Panc1 (cell line): Measurements from ENCODE around the gene GNAS. TPM values are rescaled to one million over a fixed set of nuclear protein-coding genes. Genes with fewer than 3 reads are reported as not detected.

Source experiments
- ATAC-seq: fragments of 200-7000 bp; cut with Tn5 transposase; 2 replicates; pipeline ENCODE4 v1.9.1; 2020; ENCODE audit warnings: mild to moderate bottlenecking, moderate library complexity
- BruUV-seq: library from RNA; stranded (reverse); fragments of 400-500 nt; replicated peaks from 2 replicates; lab custom pipeline; 2021; lab: Mats Ljungman, UMichigan
- CTCF ChIA-PET: fragments of 300-600 bp; sonication (Branson Sonifier 250); formaldehyde crosslinking; loops from one replicate; lab custom pipeline; 2022; ENCODE audit warnings: antibody characterized with exemption; lab: Charles Lee
- POLR2A ChIA-PET: fragments of 300-600 bp; sonication (Branson Sonifier 250); formaldehyde crosslinking; loops from one replicate; lab custom pipeline; 2022; ENCODE audit warnings: antibody characterized with exemption; lab: Charles Lee
- DNase-seq: peaks from one replicate; pipeline ENCODE4 v3.0.0-alpha.2; 2010; ENCODE audit warnings: low read depth, low spot score
- H3K27ac ChIP-seq: 2 replicates; pipeline ENCODE4 v1.5.1; 2011; ENCODE audit warnings: mild to moderate bottlenecking, low read length, inconsistent platforms
- H3K27me3 ChIP-seq: fragments of 200-500 bp; sonication (Bioruptor generic); 2 replicates; pipeline ENCODE4 v1.6.0; 2014; ENCODE audit warnings: low read length, inconsistent platforms; ENCODE audit not compliant: control insufficient read depth, insufficient read depth
- H3K36me3 ChIP-seq: fragments of 200-500 bp; sonication (Bioruptor generic); 2 replicates; pipeline ENCODE4 v1.5.1; 2014; ENCODE audit warnings: inconsistent platforms, mild to moderate bottlenecking, low read length, moderate library complexity; ENCODE audit not compliant: control insufficient read depth, insufficient read depth
- H3K4me1 ChIP-seq: 2 replicates; pipeline ENCODE4 v1.5.1; 2011; ENCODE audit warnings: inconsistent platforms, mild to moderate bottlenecking, low read length, moderate library complexity; ENCODE audit not compliant: control insufficient read depth, insufficient read depth
- H3K4me3 ChIP-seq, 2 experiments: 2 replicates each; pipeline ENCODE4 v1.5.1; 2011 to 2012; ENCODE audit warnings: low read depth in 2 of 2, low read length in 2 of 2, mild to moderate bottlenecking in 2 of 2, inconsistent platforms in 1 of 2, moderate library complexity in 1 of 2
- H3K9me3 ChIP-seq: fragments of 200-500 bp; sonication (Bioruptor generic); 2 replicates; pipeline ENCODE4 v1.5.1; 2014; ENCODE audit warnings: low read depth, mild to moderate bottlenecking, inconsistent platforms, low read length, moderate library complexity; ENCODE audit not compliant: control insufficient read depth, insufficient read depth
- CTCF ChIP-seq: fragments of 450-650 bp; IDR thresholded peaks from 2 replicates; pipeline ENCODE4 v1.5.1; 2017; ENCODE audit warnings: mild to moderate bottlenecking
- POLR2AphosphoS5 ChIP-seq: IDR thresholded peaks from 2 replicates; pipeline ENCODE4 v1.6.1; 2012; ENCODE audit warnings: mild to moderate bottlenecking, low read depth, low read length, moderate library complexity
- REST ChIP-seq, 2 experiments: IDR thresholded peaks; 2 replicates each; pipeline ENCODE4 v1.6.1; 2011 to 2012; ENCODE audit warnings: low read depth in 2 of 2, control low read depth in 1 of 2, low read length in 1 of 2, mild to moderate bottlenecking in 1 of 2, moderate library complexity in 1 of 2; ENCODE audit not compliant: insufficient read depth in 1 of 2
- SIN3A ChIP-seq: IDR thresholded peaks from 2 replicates; pipeline ENCODE4 v1.6.1; 2012; ENCODE audit warnings: low read depth, mild to moderate bottlenecking, low read length, moderate library complexity, borderline replicate concordance; ENCODE audit not compliant: insufficient read depth
- TCF7L2 ChIP-seq: IDR thresholded peaks from 2 replicates; pipeline ENCODE4 v1.6.1; 2011; ENCODE audit warnings: mild to moderate bottlenecking, low read depth, low read length, inconsistent platforms
- in situ Hi-C: cut with HindIII; loops from 2 replicates; pipeline ENCODE4 v1.10.0; 2016; ENCODE audit warnings: low sequenced_read_pairs, low pct_unique_long_range_greater_than_20kb
- intact Hi-C: fragments of 100-400 bp; cut with micrococcal nuclease; formaldehyde crosslinking; loops from one replicate; pipeline ENCODE4 v1.10.0; 2022; ENCODE audit not compliant: unreplicated experiment
- total RNA-seq: library from RNA; stranded (reverse); gene quantifications from one replicate; pipeline ENCODE4 v1.2.1, GENCODE V29; 2021; ENCODE audit not compliant: unreplicated experiment

Gene GNAS
- total RNA-seq, 1 experiment from 2014 or later: 756 TPM

- no peak for TF ChIP-seq REST (IDR thresholded peaks at IDR 0.05; ENCODE audit: insufficient read depth in 1 of 2, low read depth in 2 of 2, low read length in 1 of 2)
- no peak for TF ChIP-seq POLR2AphosphoS5
- TF ChIP-seq CTCF: no peak
- TF ChIP-seq SIN3A: no peak
- TF ChIP-seq TCF7L2: no peak
- H3K9me3 ChIP-seq: no peaks in the 10 kb centered on the region
- intact Hi-C loops: no loop called here
- CTCF ChIA-PET: no interaction called here
- in situ Hi-C loops: no loop called here
- POLR2A ChIA-PET: no interaction called here
- H3K27ac ChIP-seq: no peak overlapping the region
- H3K4me3 ChIP-seq: no peak overlapping the region
- peaks cover 14% of the 10 kb centered on the region for H3K27me3 ChIP-seq
- ATAC-seq (no peak), DNase-seq (no peak)
- BruUV-seq: no TSS peak
- H3K4me1 ChIP-seq: no peaks in the 10 kb centered on the region
- no peaks in the 10 kb centered on the region for H3K36me3 ChIP-seq
These were observed 20.1 kb upstream of the GNAS start for GRCh38 chr20:58832457-58832856.

DNA sequence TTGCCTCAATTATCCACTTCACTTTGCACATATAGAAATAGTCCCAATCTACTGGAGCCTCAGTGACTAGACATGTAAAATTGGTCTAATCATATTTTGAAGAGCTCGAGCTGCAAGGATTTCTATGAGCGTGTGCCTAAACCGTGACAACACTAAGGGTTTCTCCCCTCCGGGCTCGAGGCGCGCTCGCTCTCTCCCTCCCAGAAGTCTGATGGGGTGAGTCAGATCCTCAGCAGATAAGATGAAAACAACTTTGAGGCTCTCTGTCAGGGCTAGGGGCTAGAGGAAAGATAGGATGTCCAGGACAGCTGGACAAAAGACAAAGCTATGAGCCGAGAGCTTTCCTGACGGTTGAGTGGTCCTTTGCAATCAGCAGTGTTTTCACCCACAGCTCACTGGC lies 18.6 kb upstream of the GNAS start:
- Histone ChIP-seq H3K36me3 (no peaks in the 10 kb centered on the region), H3K9me3 (no peaks in the 10 kb centered on the region), H3K4me1 (0 out of 2 replicates have a peak, but pooled peaks cover under 1% of the 10 kb centered on the region), H3K4me3 (no peak overlapping the region), H3K27me3 (peaks cover 14% of the 10 kb centered on the region), H3K27ac (no peak overlapping the region)
- ChIA-PET POLR2A (no interaction called here), CTCF (no interaction called here)
- in situ Hi-C loops (no loop called here), intact Hi-C loops (no loop called here)
- TF ChIP-seq CTCF (no peak), TCF7L2 (no peak), SIN3A (no peak), REST (IDR thresholded peaks at IDR 0.05; ENCODE audit: insufficient read depth in 1 of 2, low read depth in 2 of 2, low read length in 1 of 2) (no peak), POLR2AphosphoS5 (no peak)
- ATAC-seq (no peak), DNase-seq (no peak)
- no TSS peak for BruUV-seq
